Left forelimb (tissue), 1 donor: ENCODE results near the gene ZNF683.
"Not testable (repeated sequence)": the region's sequence is repeated elsewhere in the genome, so short reads cannot be mapped to it uniquely, and the experiment has no call there.

ENCODE experiments used
- DNase-seq: peaks from one replicate; pipeline ENCODE4 v3.0.0-alpha.2; 2018; ENCODE audit warnings: low spot score

ZNF683 gene

DNA sequence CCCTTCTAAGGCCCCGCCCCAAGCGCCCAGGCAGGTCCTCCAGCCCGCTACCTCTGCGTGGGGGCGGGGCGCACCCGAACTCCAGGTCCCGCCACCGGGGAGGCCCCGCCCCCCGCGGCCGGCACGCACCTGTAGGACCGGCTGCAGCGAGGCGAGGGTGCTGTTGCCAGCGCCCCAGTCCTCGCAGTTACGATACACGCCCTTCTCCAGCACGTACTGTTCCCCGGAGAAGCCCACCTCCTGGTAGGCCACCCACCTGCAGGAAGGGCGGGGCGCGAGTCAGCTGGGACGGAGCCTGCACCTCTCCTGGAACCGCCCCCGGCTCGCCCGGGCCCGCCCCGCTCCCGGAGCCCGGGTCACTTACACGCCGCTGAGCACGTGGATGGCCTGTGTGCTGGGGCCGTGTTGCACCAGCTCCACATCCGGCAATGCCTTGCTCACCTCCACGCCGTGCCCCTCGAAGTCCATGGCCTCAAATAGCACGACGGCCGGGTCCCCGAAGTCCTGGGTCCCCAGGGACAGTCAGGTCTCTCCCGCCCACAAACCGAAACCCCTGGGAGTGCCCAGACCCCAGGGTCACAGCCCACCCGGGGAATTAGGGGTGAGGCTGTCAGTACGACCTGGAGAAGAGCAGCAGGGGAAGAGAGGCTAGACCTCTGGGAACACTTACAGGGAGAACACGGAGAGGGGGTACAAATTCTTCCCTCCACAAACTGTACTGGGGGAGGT lies 35.9 kb downstream of the ZNF683 start:
- DNase-seq, result no peak

DNA sequence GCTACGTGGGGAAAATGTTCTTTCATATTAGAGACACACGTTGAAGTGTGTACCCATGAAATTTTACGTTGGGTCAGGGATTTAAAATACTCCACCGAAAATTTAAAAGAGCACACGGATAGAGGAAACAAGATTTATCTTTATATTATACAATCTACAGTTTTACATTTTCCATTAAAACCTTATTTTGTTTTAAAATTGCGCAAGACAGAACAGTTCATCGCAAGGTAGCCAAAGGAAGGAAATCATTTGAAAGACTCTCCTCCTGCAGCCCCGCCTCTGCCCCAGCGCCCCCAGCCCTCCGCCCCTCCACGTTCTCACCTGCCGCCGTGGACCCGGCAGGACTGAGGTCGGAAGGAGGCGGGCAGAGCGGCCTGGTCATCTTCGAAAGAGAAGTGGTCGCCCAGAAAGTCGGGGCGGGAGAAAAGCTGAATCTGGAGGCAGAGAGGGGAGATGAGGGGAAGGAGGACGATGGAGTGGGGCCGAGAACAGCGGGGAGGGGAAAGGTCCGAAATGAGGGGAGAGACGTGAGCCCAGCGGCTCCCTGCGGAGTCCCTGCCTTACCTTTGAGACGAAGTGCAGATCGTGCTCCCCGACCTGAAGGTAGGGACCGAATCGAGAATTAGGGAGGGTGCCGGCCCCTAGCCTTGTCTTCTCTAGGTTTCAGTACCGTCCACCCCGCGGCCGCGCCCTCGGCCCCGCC lies 36.6 kb downstream of the ZNF683 start:
- no peak for DNase-seq

DNA sequence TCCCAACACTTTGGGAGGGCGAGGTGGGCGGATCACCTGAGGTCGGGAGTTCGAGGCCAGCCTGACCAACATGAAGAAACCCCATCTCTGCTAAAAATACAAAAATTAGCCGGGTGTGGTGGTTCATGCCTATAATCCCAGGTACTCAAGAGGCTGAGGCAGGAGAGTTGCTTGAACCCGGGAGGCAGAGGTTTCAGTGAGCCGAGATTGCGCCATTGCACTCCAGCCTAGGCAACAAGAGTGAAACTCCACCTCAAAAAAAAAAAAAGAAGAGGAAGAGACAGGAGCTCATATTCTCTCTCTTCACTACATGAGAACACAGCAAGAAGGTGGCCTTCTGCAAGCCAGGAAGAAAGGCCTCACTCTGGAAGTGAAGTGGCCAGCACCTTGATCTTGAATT lies 39.2 kb downstream of the ZNF683 start:
- DNase-seq, result not testable (repeated sequence)

DNA sequence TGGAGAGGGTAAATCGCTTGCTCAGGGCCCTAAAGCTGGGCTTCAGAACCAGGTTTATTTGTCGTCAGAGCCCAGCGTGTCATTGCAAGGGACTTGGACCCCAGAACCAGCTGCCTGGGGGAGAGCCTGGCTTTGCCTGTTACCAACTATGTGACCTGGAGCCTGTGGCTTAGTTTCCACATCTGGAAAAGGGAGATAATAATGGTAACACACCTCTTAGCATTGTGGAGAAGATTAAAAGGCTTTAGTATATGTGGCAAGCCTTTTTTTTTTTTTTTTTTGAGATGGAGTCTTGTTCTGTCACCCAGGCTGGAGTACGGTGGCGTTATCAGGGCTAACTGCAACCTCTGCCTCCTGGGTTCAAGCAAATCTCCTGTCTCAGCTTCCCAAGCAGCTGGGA lies 42.3 kb downstream of the ZNF683 start:
- DNase-seq, result no peak

DNA sequence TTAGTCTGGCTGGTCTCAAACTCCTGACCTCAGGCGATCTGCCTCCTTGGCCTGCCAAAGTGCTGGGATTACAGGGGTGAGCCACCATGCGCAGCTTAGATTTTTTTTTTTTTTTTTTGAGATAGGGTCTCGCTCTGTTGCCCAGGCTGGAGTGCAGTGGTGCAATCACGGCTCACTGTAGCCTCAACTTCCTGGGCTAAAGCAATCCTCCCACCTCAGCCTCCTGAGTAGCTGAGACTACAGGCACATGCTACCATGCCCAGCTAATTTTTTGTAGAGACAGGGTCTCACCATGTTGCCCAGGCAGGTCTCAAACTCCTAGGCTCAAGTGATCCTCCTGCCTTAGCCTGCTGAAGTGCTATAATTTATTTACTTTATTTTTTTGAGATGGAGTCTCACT lies 43.2 kb downstream of the ZNF683 start:
- DNase-seq, result not testable (repeated sequence)

DNA sequence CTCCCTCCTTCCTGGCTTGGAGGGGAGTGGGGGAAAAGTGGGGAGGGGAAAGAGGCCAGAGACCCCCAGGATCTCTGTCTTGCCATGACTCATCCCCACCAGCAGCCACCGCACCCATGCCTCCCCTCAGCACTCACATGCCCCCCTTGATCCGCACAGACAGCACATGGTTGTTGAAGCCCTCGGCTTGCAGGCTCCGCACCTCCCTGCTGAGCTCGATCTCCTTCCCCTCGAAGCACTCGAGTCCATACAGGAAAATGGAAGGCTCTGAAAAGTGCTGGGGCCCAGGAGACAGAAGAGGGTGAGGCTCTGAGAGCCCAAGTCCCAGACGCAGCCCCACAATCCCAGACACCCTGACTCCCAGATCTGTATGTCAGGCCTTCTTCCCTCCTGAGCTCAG lies 44.0 kb downstream of the ZNF683 start:
- DNase-seq, result no peak

DNA sequence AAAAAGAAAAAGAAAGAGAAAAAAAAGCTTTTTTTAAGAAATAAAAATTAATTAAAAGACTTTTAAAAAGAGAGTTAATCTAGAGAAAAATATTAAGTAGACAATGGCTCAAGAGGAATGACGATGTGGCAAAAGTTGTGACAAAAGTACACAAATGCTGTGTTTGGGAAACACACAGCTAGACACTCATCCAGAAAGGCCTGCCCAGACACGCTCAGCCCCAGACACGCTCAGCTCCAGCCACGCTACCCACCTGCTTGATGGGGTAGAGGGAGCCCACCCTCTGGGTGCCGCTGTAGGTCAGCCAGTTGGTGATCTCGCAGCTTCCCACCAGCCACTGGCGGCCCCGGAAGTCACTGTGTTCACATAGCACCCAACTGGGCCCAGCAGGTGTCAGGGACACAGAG lies 44.6 kb downstream of the ZNF683 start:
- DNase-seq, result no peak

DNA sequence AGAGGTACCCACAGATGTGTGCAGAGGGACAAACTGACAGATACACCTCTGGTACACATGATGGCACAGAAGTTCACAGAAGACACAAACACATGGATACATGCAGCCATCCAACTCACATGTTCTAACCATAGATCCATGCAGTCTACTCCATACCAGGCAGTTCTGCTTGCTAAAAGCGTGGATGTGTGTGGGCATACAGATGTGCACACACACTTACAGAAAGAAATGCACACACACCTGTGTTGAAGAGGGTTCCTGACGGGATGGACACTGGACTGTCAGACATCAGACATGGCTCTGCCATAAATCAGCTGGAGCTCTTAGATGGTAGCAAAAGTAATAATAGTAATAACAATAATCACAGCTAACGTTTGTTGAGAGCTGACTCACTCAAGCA lies 48.0 kb downstream of the ZNF683 start:
- DNase-seq, result no peak

DNA sequence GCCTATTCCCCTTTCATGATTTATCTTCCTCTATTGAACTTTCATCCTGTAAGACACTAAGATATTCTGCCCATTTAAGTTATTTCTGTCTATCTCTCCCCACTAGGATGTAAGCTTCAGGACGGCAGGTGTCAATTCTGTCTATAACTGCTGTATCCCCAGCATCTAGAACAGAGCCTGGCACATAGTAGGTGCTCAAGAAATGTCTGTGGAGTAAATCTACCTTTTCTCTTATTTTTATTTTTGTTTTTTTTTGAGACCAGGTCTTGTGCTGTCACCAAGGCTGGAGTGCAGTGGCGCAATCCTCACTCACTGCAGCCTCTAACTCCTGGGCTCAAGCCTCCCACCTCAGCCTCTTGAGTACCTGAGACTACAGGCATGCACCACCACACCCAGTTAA lies 49.2 kb downstream of the ZNF683 start:
- no peak for DNase-seq

DNA sequence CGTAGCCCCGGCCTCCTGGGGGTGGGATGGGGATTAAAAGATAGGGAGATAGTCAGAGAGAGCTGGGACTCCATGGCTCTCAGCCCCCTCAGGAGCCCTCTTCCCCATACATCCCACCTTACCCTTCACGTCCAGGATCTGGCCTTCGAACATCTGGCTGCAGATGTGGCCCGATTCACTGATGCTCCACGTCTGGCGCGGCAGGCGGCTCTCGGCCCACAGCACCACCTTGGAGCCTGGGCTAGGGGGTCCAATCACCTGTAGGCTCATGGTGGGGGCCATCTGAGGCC lies 50.6 kb downstream of the ZNF683 start:
- no peak for DNase-seq

DNA sequence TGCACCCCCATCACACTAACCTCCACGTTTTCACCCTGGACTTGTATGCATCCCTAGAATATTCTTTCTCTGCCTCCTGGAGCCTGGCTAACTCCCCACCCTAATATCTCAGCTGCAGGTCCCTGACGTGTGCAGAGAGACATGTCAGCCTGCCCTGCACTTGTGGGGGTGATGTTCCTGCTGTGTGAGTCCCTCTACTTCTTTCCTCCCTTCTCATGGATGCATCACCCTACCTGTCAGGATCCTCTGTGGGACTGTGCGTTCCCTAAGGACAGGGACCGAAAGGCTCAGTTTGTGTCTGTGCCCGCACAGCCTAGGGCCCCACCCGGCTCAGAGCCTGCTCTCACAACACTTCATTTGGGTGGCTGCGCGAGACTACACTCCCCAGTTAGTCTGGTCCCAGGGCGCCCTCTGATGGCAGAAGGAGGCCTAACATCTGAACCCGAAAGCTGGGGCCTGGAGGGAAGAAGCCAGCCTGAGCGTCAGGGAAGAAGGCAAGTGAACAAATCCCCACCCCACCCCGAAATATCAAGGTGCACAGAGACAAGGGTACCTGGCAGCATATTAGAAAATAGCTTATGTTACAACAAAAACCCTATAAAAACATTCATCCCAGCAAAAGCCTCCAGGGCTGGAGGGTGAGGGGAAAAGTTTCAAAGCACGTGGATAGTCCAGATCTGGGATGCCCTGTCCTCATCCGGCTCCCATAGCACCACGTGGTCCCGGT lies 51.1 kb downstream of the ZNF683 start:
- peak; percentile 89 for DNase-seq

DNA sequence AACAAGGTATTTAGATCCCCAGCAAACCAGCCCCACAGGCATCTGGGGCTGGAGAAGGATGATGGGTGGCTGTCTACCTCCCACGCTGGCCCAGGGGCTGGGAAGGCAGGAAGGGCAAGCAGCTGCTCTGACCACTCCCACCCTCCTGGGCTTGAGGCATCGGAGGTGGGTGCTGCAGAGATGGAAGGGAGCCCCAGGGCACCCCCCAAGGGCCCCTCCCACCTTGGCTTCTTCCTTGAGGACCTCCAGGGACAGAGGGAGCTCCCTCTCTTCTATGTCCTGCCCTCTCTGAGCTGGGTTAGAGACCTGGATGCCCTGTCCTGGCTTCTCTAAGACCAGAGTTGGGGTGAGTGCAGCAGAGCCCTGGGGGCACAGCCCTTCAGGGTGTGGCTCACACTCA lies 51.7 kb downstream of the ZNF683 start:
- no peak for DNase-seq

DNA sequence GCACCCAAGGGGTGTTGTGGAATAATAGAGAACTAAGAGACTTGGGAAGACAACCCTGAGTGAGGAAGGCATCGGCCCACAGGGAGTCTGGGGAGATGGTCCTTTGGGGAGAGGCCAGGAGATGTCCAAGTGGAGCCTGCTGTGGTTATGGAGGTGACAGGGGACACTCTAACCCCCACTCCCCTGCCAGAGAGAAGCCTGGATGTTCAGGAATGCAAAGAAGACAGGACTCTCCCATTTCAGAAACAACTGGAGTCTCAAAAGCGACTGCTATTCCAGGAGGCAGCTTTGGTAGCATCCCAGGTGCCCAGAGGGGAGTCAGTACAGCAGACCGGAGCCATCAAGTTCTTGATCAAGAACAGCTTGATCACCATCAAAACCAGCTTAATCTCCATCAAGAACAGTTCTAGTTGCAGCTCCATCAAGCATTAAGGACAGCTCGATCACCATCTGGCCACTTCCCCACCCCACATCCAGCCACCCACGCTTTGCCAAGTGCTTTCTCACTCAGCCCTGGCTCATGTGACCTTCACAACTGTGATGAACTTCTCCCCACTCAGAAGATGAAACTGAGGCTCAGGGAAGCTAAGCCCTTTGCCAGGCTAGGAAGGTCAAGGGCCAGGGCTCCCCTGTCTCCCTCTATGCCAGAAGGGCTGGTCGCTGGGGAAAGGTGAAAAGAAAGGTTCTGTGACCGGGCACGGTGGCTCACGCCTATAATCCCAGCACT lies 54.0 kb downstream of the ZNF683 start:
- no peak for DNase-seq

DNA sequence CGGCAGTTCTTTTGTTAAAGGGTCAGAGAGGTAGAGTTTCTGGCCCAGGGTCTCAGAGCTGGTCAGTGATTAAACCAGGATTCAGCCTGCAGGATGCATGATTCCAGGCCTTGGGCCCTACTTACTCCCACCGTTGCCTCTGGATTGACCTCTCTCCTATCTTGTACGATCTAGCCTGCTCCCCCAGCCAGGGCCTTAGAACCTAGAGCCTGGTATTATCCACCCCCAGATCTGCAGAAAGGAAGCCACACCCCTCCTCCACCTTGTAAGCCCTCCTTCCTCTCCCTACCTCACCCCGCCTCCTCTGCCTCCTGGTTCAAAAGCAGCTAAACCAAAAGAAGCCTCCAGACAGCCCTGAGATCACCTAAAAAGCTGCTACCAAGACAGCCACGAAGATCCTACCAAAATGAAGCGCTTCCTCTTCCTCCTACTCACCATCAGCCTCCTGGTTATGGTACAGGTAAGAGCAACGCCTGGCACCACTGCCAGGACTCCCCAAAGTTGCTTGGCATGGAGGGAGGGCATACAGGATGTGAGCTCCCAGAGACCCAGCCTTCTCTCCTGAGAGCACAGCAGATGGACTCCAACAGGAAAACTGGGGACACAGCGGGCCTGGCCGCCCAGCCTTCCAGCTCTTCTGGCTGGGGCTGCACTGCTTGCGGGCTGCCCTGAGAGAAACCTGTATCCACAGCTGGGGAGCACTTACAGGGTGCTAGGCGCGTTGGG lies 54.8 kb downstream of the ZNF683 start, which contains the start of gene CD52:
CD52 (plus strand) TSS at position 347 of the 726 bp plus-strand sequence; CDS start at position 407, 60 bp downstream.
- DNase-seq, result no peak

DNA sequence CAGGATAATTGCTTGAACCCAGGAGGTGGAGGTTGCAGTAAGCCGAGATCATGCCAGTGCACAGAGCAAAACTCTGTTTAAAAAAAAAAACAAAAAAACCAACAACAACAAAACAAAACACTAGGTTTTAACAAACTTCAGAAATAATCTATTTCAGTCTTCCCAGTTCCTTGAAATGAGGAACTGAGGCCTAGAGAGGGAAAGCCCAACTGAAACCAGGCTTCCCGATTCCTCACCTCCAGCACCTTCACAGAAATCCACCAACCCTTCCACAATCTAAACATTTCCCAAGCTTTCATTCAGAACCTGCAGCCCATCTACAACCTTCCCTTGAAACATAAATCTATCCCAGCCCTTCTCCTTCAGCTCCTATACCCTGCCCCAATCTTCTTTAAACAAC lies 55.4 kb downstream of the ZNF683 start:
- no peak for DNase-seq

DNA sequence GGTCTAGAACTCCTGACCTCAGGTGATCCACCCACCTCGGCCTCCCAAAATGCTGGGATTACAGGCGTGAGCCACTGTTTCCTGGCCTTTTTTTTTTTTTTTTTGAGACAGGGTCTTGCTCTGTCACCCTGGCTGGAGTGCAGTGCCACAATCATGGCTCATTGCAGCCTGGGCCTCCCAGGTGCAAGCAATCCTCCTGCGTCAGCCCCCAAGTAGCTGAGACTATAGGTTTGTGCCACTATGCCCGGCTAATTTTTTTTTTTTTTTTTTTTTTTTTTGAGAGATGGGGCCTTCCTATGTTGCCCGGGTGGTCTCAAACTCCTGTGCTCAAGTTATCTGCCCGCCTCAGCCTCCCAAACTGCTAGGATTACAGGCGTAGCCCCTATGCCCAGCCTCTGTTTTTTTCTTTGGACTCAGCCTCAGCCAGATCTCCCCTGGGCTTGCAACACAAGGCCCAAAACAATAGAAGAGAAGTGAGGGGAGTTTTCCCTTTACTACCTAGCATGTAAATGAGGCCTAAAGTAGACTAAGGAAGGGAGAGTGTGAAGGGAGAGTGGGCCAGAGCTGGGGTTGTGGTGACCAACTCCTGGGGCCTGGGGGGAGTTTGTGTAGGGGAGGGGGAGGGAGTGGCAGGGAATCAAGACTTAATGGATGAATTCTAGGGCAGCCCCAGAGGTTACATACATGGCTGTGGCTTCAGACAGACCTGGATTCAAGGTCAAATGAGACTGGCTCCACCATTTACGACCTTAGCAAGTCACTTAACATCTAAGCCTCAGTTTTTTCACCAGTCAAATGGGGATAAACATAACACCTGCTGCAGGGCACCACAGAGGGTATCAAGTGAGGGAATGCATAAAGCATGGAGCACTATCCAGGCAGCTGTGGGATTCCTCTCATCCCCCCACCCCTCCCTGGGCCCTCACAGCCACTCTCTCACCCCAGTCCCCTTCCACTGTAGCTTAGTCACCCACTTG lies 56.4 kb downstream of the ZNF683 start:
- no peak for DNase-seq

DNA sequence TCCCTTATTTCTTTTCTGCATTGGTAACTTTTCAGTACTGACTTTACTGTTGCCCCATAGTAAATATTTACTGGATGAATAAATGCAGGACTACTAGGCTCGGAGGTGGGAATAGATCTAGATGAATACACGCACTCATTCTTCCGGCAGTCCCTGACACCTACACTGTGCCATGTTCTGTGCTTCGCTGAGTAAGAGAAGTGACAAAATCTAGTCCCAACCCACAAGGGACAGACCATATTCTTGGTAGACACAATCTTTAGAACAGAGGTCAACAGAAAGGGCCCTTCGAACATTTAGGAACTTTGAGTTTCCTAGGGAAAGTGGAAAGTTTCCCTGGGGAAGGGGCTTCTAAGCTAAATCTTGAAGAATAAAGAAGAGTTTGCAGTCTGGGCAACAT lies 58.0 kb downstream of the ZNF683 start:
- no peak for DNase-seq
